GM12864 (cell line): Measurements from ENCODE around the gene KRCC1.
A peak's percentile ranks its signal among the peaks of the same experiment; 100 is the strongest.

Experiments used
- DNase-seq: peaks from one replicate; pipeline ENCODE4 v3.0.0-alpha.2; 2011; ENCODE audit warnings: low read depth
- H3K4me3 ChIP-seq: 2 replicates; pipeline ENCODE4 v1.5.1; 2011; ENCODE audit warnings: mild to moderate bottlenecking, low read depth, low read length, control low read depth
- CTCF ChIP-seq: IDR thresholded peaks from 2 replicates; pipeline ENCODE4 v1.5.1; 2011; ENCODE audit warnings: low read depth, mild to moderate bottlenecking, moderate library complexity, low read length, control low read depth, inconsistent platforms; ENCODE audit errors: missing control alignments

The KRCC1 gene

GRCh38 chr2:88055371-88056128 is at the start of gene KRCC1:
Gene KRCC1, minus strand, starts transcription at chr2:88055783. Its CDS starts 27,220 bp downstream, at chr2:88028563.
- peak within 1 kb of the TSS; percentile 96 for H3K4me3 ChIP-seq
- TF ChIP-seq CTCF = no peak
- DNase-seq = peak; percentile 92

DNA sequence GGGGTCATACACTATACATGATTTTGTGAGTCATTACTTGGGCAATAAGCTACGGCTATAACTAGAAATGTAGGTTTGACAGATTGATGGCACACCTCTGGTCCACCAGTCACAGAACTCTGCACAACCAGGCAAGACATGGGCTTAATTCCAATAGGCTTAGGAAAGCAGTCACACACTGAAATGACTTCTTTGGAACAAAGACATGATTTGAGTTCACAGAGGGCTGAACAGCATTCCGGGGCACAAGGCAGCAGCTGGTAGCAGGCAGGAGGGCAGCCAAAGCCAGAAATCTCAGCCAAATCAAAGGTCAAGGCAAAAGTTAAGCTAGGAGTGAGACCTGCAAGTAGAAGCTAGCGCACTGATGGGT is 44.9 kb upstream of the KRCC1 start:
- no peak overlapping the region for H3K4me3 ChIP-seq
- no peak for DNase-seq
- no peak for TF ChIP-seq CTCF

DNA sequence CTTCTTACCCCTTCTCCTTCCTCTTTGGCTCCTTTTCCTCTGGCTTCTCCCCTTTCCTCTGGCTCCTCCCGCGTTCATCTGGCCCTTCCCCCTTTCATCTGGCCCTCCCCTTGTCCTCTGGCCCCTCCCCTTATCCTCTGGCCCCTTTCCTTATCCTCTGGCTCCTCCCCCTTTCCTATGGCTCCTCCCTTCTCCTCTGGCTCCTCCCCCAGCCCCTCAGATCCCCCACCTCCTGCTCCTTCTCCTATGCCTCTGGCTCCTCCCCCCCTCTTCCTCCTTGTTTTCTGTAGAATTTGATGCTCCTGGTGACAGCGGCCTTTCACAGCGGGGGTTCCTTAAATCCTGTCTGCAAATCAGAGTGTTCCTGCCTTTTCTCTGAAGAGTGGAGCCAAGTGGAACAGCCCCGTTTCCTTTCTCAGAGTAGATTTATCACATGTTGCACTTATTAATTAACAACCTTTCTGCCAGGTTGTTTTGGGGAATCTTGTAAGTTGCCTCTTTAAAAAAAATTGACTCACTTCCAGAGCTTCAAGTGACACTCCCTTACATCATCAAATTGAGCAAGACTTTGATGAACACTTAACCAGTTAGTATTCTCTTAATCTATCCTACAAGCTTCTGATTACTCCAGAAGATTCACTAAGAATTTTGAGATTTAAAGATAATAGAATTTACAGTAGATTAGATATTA is 44.4 kb upstream of the KRCC1 start:
- TF ChIP-seq CTCF = no peak
- no peak for DNase-seq

GRCh38 chr2:88098558-88098900 is 42.9 kb upstream of the KRCC1 start:
- TF ChIP-seq CTCF = no peak
- DNase-seq = no peak
- H3K4me3 ChIP-seq = no peak overlapping the region

More for the DNA sequence above, 44.4 kb upstream of the KRCC1 start:
- no peak overlapping the region for H3K4me3 ChIP-seq

- H3K4me3 ChIP-seq = no peak overlapping the region
- TF ChIP-seq CTCF = no peak
- no peak for DNase-seq
Measured at GRCh38 chr2:88097891-88098557, 42.4 kb upstream of the KRCC1 start.

GRCh38 chr2:88097192-88097591 is 41.6 kb upstream of the KRCC1 start:
- H3K4me3 ChIP-seq = no peak overlapping the region
- no peak for TF ChIP-seq CTCF
- DNase-seq = no peak
